Endothelial cell of umbilical vein (primary cell): ENCODE measurements around the gene NHLRC4. TPM values are rescaled to one million over a fixed set of nuclear protein-coding genes. Genes with fewer than 3 reads are reported as not detected.

Experiments used
- BruUV-seq: library from RNA; stranded (reverse); fragments of 400-500 nt; replicated peaks from 2 replicates; lab custom pipeline; 2021; lab: Mats Ljungman, UMichigan
- CTCF ChIA-PET: fragments of 300-600, 350-600 bp; sonication (Branson Sonifier 250); formaldehyde crosslinking; loops from one replicate; lab custom pipeline; 2021; ENCODE audit warnings: antibody characterized with exemption, inconsistent platforms; lab: Charles Lee
- POLR2A ChIA-PET: fragments of 300-600, 350-600 bp; sonication (Branson Sonifier 250); formaldehyde crosslinking; loops from one replicate; lab custom pipeline; 2021; ENCODE audit warnings: antibody characterized with exemption, inconsistent platforms; lab: Charles Lee
- DNase-seq: peaks from one replicate; pipeline ENCODE4 v3.0.0-alpha.2; 2011; ENCODE audit warnings: low read depth, low spot score
- FAIRE-seq: peaks from 2 replicates; lab custom pipeline; 2011; peaks lifted over from hg19 to GRCh38; lab: Jason Lieb, UNC
- H2AFZ ChIP-seq: 2 replicates; pipeline ENCODE4 v1.6.0; 2012; ENCODE audit warnings: low read depth, low read length, control low read depth, inconsistent platforms
- H3K27ac ChIP-seq: 2 replicates; pipeline ENCODE4 v1.5.1; 2011; ENCODE audit warnings: low read depth, mild to moderate bottlenecking, control low read depth, low read length, moderate library complexity; ENCODE audit not compliant: insufficient read depth
- H3K27me3 ChIP-seq, 2 experiments: 2 replicates each; pipeline versions ENCODE4 v1.6.0 to v1.6.1; 2011; ENCODE audit warnings: low read length in 2 of 2, mixed read lengths in 1 of 2; ENCODE audit not compliant: control insufficient read depth in 2 of 2, insufficient read depth in 2 of 2
- H3K36me3 ChIP-seq, 2 experiments: 2 replicates in 1 of 2; 3 replicates in 1 of 2; pipeline ENCODE4 v1.5.1; 2011; ENCODE audit warnings: low read length in 2 of 2, mild to moderate bottlenecking in 1 of 2, moderate library complexity in 1 of 2; ENCODE audit not compliant: control insufficient read depth in 2 of 2, insufficient read depth in 2 of 2; ENCODE audit errors: extremely low read depth in 1 of 2
- H3K4me1 ChIP-seq: 3 replicates; pipeline ENCODE4 v1.5.1; 2011; ENCODE audit warnings: mild to moderate bottlenecking, low read length; ENCODE audit not compliant: control insufficient read depth, insufficient read depth; ENCODE audit errors: extremely low read depth
- H3K4me2 ChIP-seq: 2 replicates; pipeline ENCODE4 v1.6.1; 2011; ENCODE audit warnings: low read length, control low read depth, mixed read lengths; ENCODE audit not compliant: insufficient read depth
- H3K4me3 ChIP-seq, 3 experiments: fragments of 200-600 bp in 1 of 3; sonication (generic), shearing (Covaris generic) in 1 of 3; replicated peaks in 1 of 3; 2 replicates each; pipeline ENCODE4 v1.5.1; 2011 to 2016; ENCODE audit warnings: control low read depth in 3 of 3, low read length in 3 of 3, mild to moderate bottlenecking in 2 of 3, inconsistent platforms in 1 of 3, low read depth in 1 of 3, moderate library complexity in 1 of 3; ENCODE audit not compliant: insufficient read depth in 1 of 3
- H3K79me2 ChIP-seq: 2 replicates; pipeline ENCODE4 v1.6.0; 2012; ENCODE audit warnings: low read length, inconsistent platforms; ENCODE audit not compliant: control insufficient read depth, insufficient read depth
- H3K9ac ChIP-seq: replicated peaks from 2 replicates; pipeline ENCODE3; 2011; ENCODE audit warnings: low read length, control low read depth; ENCODE audit not compliant: insufficient read depth; ENCODE audit errors: extremely low read depth
- H3K9me1 ChIP-seq: replicated peaks from 3 replicates; pipeline ENCODE4 v1.6.0; 2011; ENCODE audit warnings: mild to moderate bottlenecking, low read length; ENCODE audit not compliant: control insufficient read depth, insufficient read depth; ENCODE audit errors: extremely low read depth
- H3K9me3 ChIP-seq: replicated peaks from 2 replicates; pipeline ENCODE4 v1.5.1; 2012; ENCODE audit warnings: low read length, inconsistent platforms; ENCODE audit not compliant: control insufficient read depth, insufficient read depth
- H4K20me1 ChIP-seq: replicated peaks from 2 replicates; pipeline ENCODE3; 2011; ENCODE audit warnings: mild to moderate bottlenecking, low read length; ENCODE audit not compliant: control insufficient read depth, insufficient read depth; ENCODE audit errors: extremely low read depth
- CTCF ChIP-seq, 2 donors: IDR thresholded peaks; 1 replicate in 1 of 2; 2 replicates in 1 of 2; pipeline ENCODE4 v1.5.1; 2011; ENCODE audit warnings: low read length in 2 of 2, mild to moderate bottlenecking in 2 of 2, moderate library complexity in 2 of 2, control low read depth in 1 of 2, inconsistent platforms in 1 of 2, low read depth in 1 of 2; ENCODE audit not compliant: insufficient read depth in 1 of 2; ENCODE audit errors: extremely low read depth in 1 of 2
- EZH2 ChIP-seq: IDR thresholded peaks from 2 replicates; pipeline ENCODE4 v1.6.1; 2012; ENCODE audit warnings: borderline replicate concordance, low read depth, mild to moderate bottlenecking, moderate library complexity, low read length, inconsistent platforms; ENCODE audit not compliant: severe bottlenecking
- FOS ChIP-seq: IDR thresholded peaks from 2 replicates; pipeline ENCODE4 v1.6.1; 2011; ENCODE audit warnings: mild to moderate bottlenecking, low read length, moderate library complexity, borderline replicate concordance; ENCODE audit not compliant: insufficient read depth
- GATA2 ChIP-seq: IDR thresholded peaks from 2 replicates; pipeline ENCODE4 v1.7.0; 2011; ENCODE audit warnings: low read depth, mild to moderate bottlenecking, moderate library complexity, mixed read lengths, low read length; ENCODE audit not compliant: insufficient read length, insufficient read depth
- JUN ChIP-seq: IDR thresholded peaks from 2 replicates; pipeline ENCODE4 v1.6.1; 2011; ENCODE audit warnings: borderline replicate concordance, low read depth; ENCODE audit not compliant: insufficient read length, insufficient read depth
- MAX ChIP-seq: IDR thresholded peaks from 2 replicates; pipeline ENCODE4 v1.6.1; 2011; ENCODE audit not compliant: insufficient read depth, insufficient read length
- MYC ChIP-seq: IDR thresholded peaks from one replicate; pipeline ENCODE4 v1.6.1; 2011; ENCODE audit warnings: mild to moderate bottlenecking, low read depth, low read length
- POLR2A ChIP-seq: IDR thresholded peaks from 2 replicates; pipeline ENCODE4 v1.6.1; 2012; ENCODE audit warnings: low read depth, mild to moderate bottlenecking, control low read depth, low read length
- POLR2AphosphoS5 ChIP-seq: IDR thresholded peaks from 2 replicates; pipeline ENCODE4 v1.6.1; 2012; ENCODE audit warnings: low read depth, mild to moderate bottlenecking, control low read depth, low read length, moderate library complexity; ENCODE audit not compliant: insufficient read depth
- dilution Hi-C: fragments of 300-500 bp; cut with MboI; formaldehyde crosslinking; loops from one replicate; pipeline ENCODE4 v1.15.0; 2019; ENCODE audit warnings: low sequenced_read_pairs; ENCODE audit not compliant: extremely low pct_ligation_motif_present
- intact Hi-C: fragments of 100-400 bp; cut with micrococcal nuclease; formaldehyde crosslinking; loops from one replicate; pipeline ENCODE4 v1.10.0; 2022
- polyA plus RNA-seq, 4 experiments: library from polyadenylated mRNA; depleted of rRNA in 3 of 4; stranded (reverse) in 3 of 4; unstranded in 1 of 4; fragments of >200 nt; gene quantifications; 2 replicates each; pipeline versions ENCODE4 v1.2.1 to v1.2.3, GENCODE V29; 2011 to 2012; ENCODE audit warnings: missing spikeins in 1 of 4
- total RNA-seq: library from RNA; stranded (reverse); gene quantifications from 2 replicates; pipeline ENCODE4 v1.2.3, GENCODE V29; 2021

NHLRC4 gene
- total and polyA plus RNA-seq, 2 donors (not counting 3 experiments of a cell fraction or from before 2014, with no cell fraction given), result 0.73 to 0.94 TPM

DNA sequence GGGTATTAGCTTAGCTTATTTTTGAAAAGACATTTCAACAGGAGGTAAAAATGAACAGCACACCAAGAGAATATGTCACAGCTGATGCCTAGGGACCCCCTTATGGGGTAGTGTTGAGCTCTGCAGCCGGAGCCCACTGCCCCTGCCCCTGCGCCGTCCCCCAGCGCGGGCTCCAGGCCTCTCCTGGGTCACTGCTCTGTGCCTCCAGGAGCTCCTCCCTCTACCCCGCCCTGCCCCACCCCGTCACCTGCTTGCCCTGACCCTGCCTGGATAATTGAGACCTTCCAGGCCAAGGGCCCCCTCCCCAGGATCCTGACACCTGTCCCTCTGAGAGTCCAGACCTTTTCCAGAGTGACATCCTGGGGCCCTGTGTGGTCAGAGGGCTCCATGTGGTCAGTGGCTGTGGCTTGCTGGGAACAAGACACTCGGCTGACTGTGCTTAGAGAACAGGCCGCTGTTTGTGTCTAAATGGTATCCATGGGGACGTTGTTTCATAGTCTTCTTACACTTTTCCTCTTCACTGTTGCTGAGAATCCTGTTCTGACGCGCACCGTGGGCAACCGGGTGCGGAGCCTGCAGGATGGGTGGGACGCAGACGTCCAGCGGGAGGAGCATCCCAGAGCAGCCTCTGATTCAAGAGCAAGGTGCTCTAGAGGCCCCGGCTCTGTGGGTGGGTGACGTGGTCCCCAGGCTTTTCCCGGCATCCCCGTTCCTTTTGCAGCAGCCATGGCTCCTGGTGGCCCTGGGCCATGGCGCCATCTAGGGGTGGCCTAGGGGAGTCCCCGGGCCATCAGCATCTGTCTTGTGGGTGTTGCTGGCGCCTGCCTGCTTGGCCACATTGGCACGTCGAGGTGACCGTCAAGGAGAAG is 43.9 kb downstream of the NHLRC4 start:
- Histone ChIP-seq H3K36me3 (no peaks in the 10 kb centered on the region), H3K79me2 (no peaks in the 10 kb centered on the region), H3K27me3 (no peaks in the 10 kb centered on the region), H3K4me2 (no peak overlapping the region), H3K9me3 (no peaks in the 10 kb centered on the region), H3K4me3 (no peak overlapping the region), H3K9me1 (no peaks in the 10 kb centered on the region), H3K9ac (no peak overlapping the region), H4K20me1 (no peaks in the 10 kb centered on the region), H3K27ac (no peak overlapping the region), H3K4me1 (no peaks in the 10 kb centered on the region), H2AFZ (no peak overlapping the region)
- intact Hi-C loops (no loop called here), dilution Hi-C loops (no loop called here)
- CTCF ChIA-PET, result interaction anchor here (0.7 to 2.0 kb wide), 5 partner anchors 9 to 21 kb away, joined by 3 to 9 read pairs (median 3); partner anchors contain the start of gene RAB40C
- BruUV-seq, result no TSS peak
- POLR2A ChIA-PET, result no interaction called here
- no peak for FAIRE-seq
- no peak for DNase-seq
- peak; percentile 38 to 64 for TF ChIP-seq CTCF (IDR thresholded peaks at IDR 0.05; ENCODE audit: extremely low read depth in 1 of 2, insufficient read depth in 1 of 2, low read depth in 1 of 2, low read length in 2 of 2)
- TF ChIP-seq JUN, result no peak

- H3K4me1 ChIP-seq, result no peaks in the 10 kb centered on the region
- H3K27me3 ChIP-seq, result no peaks in the 10 kb centered on the region
- intact Hi-C loops, result no loop called here
- DNase-seq (no peak), FAIRE-seq (no peak)
- POLR2A ChIA-PET, result no interaction called here
- no peak overlapping the region for H3K9ac ChIP-seq
- TF ChIP-seq MAX (no peak), MYC (no peak), GATA2 (no peak), CTCF (IDR thresholded peaks at IDR 0.05; ENCODE audit: extremely low read depth in 1 of 2, insufficient read depth in 1 of 2, low read depth in 1 of 2, low read length in 2 of 2) (no peak), JUN (no peak), FOS (no peak), POLR2AphosphoS5 (no peak), EZH2 (no peak), POLR2A (no peak)
- H3K9me3 ChIP-seq, result no peaks in the 10 kb centered on the region
- no peak overlapping the region for H3K4me3 ChIP-seq
- CTCF ChIA-PET, result interaction anchor here (1.1 kb wide), 1 partner anchor 12 kb away, joined by 3 read pairs; no protein-coding TSS in a partner anchor
- no peaks in the 10 kb centered on the region for H3K36me3 ChIP-seq
- H3K9me1 ChIP-seq, result no peaks in the 10 kb centered on the region
- dilution Hi-C loops, result no loop called here
- no peaks in the 10 kb centered on the region for H4K20me1 ChIP-seq
- H3K27ac ChIP-seq, result no peak overlapping the region
- no peaks in the 10 kb centered on the region for H3K79me2 ChIP-seq
- no peak overlapping the region for H2AFZ ChIP-seq
- H3K4me2 ChIP-seq, result no peak overlapping the region
- no TSS peak for BruUV-seq
Measured at GRCh38 chr16:615122-615521, 48.3 kb downstream of the NHLRC4 start.
